Measurements from ENCODE around the gene MRPS16. TPM values are rescaled to one million over a fixed set of nuclear protein-coding genes. Genes with fewer than 3 reads are reported as not detected.
A peak's percentile ranks its signal among the peaks of the same experiment; 100 is the strongest.
"Not testable (repeated sequence)": the region's sequence is repeated elsewhere in the genome, so short reads cannot be mapped to it uniquely, and the experiment has no call there.

The MRPS16 gene
- total and polyA plus RNA-seq, 5 donors from 2014 or later, result 29.3 to 132 (median 112) TPM

- Mint-ChIP-seq H3K4me3 (no peak overlapping the region), H3K36me3 (no peaks in the 10 kb centered on the region), H3K4me1 (peaks cover 0 to 11% (median 1%) of the 10 kb centered on the region in 4 donors), H3K27me3 (peaks cover 19% of the 10 kb centered on the region), H3K9me3 (peaks cover 0 to 3% (median 0%) of the 10 kb centered on the region in 7 donors), H3K27ac (peak overlapping the region in 1 of 3 donors; percentile 63)
- DNase-seq, result peak in 2 of 3 donors; percentile 16 to 50
- Histone ChIP-seq H3K4me3 (ENCODE audit: low read depth, low read length) (no peak overlapping the region), H3K27ac (ENCODE audit: insufficient read depth, low read length, poor library complexity, severe bottlenecking) (no peak overlapping the region), H3K9me3 (ENCODE audit: control insufficient read depth in 2 of 2, low read length in 2 of 2) (no peaks in the 10 kb centered on the region), H3K36me3 (ENCODE audit: control insufficient read depth, insufficient read depth, low read length) (no peaks in the 10 kb centered on the region), H3K27me3 (ENCODE audit: control insufficient read depth, insufficient read depth, low read length) (no peaks in the 10 kb centered on the region), H3K4me1 (ENCODE audit: control insufficient read depth, insufficient read depth, low read length, poor library complexity, severe bottlenecking) (no peaks in the 10 kb centered on the region)
- no peak for ATAC-seq (ENCODE audit: low read depth in 2 of 2)
These were observed 11.4 kb upstream of the MRPS16 start for GRCh38 chr10:73263693-73264347.

- peaks cover 13% of the 10 kb centered on the region for H3K27me3 Mint-ChIP-seq
- no peaks in the 10 kb centered on the region for H3K36me3 Mint-ChIP-seq
- Histone ChIP-seq H3K27me3 (ENCODE audit: control insufficient read depth, insufficient read depth, low read length) (no peaks in the 10 kb centered on the region), H3K9me3 (ENCODE audit: control insufficient read depth in 2 of 2, low read length in 2 of 2) (no peaks in the 10 kb centered on the region), H3K4me1 (ENCODE audit: control insufficient read depth, insufficient read depth, low read length, poor library complexity, severe bottlenecking) (no peaks in the 10 kb centered on the region), H3K36me3 (ENCODE audit: control insufficient read depth, insufficient read depth, low read length) (no peaks in the 10 kb centered on the region), H3K27ac (ENCODE audit: insufficient read depth, low read length, poor library complexity, severe bottlenecking) (no peak overlapping the region), H3K4me3 (ENCODE audit: low read depth, low read length) (no peak overlapping the region)
- ATAC-seq (ENCODE audit: low read depth in 2 of 2) (no peak), DNase-seq (no peak)
- H3K27ac Mint-ChIP-seq, result no peak overlapping the region
- H3K9me3 Mint-ChIP-seq, result peaks cover 0 to 3% (median 0%) of the 10 kb centered on the region in 7 donors
- H3K4me1 Mint-ChIP-seq, result peaks cover 0 to 11% (median 1%) of the 10 kb centered on the region in 4 donors
- no peak overlapping the region for H3K4me3 Mint-ChIP-seq
These were observed 10.6 kb upstream of the MRPS16 start for GRCh38 chr10:73262880-73263555.

- Mint-ChIP-seq H3K9me3 (peaks cover 0 to 3% (median 0%) of the 10 kb centered on the region in 7 donors), H3K36me3 (no peaks in the 10 kb centered on the region), H3K4me3 (no peak overlapping the region), H3K27me3 (peaks cover 6% of the 10 kb centered on the region), H3K27ac (no peak overlapping the region), H3K4me1 (peaks cover 0 to 11% (median 1%) of the 10 kb centered on the region in 4 donors)
- no peak for ATAC-seq (ENCODE audit: low read depth in 2 of 2)
- DNase-seq, result no peak
- Histone ChIP-seq H3K9me3 (ENCODE audit: control insufficient read depth in 2 of 2, low read length in 2 of 2) (no peaks in the 10 kb centered on the region), H3K4me1 (ENCODE audit: control insufficient read depth, insufficient read depth, low read length, poor library complexity, severe bottlenecking) (no peaks in the 10 kb centered on the region), H3K36me3 (ENCODE audit: control insufficient read depth, insufficient read depth, low read length) (no peaks in the 10 kb centered on the region), H3K27me3 (ENCODE audit: control insufficient read depth, insufficient read depth, low read length) (no peaks in the 10 kb centered on the region), H3K4me3 (ENCODE audit: low read depth, low read length) (no peak overlapping the region), H3K27ac (ENCODE audit: insufficient read depth, low read length, poor library complexity, severe bottlenecking) (no peak overlapping the region)
These were observed 9.8 kb upstream of the MRPS16 start for GRCh38 chr10:73262105-73262730.

- Mint-ChIP-seq H3K27ac (no peak overlapping the region), H3K27me3 (peaks cover 6% of the 10 kb centered on the region), H3K9me3 (peaks cover 0 to 3% (median 0%) of the 10 kb centered on the region in 7 donors), H3K4me1 (peaks cover 0 to 11% (median 1%) of the 10 kb centered on the region in 4 donors), H3K4me3 (no peak overlapping the region), H3K36me3 (no peaks in the 10 kb centered on the region)
- H3K27me3 ChIP-seq (ENCODE audit: control insufficient read depth, insufficient read depth, low read length), result no peaks in the 10 kb centered on the region
- H3K4me3 ChIP-seq (ENCODE audit: low read depth, low read length), result no peak overlapping the region
- ATAC-seq (ENCODE audit: low read depth in 2 of 2) (no peak), DNase-seq (no peak)
- no peaks in the 10 kb centered on the region for H3K36me3 ChIP-seq (ENCODE audit: control insufficient read depth, insufficient read depth, low read length)
- H3K27ac ChIP-seq (ENCODE audit: insufficient read depth, low read length, poor library complexity, severe bottlenecking), result no peak overlapping the region
- no peaks in the 10 kb centered on the region for H3K4me1 ChIP-seq (ENCODE audit: control insufficient read depth, insufficient read depth, low read length, poor library complexity, severe bottlenecking)
- H3K9me3 ChIP-seq (ENCODE audit: control insufficient read depth in 2 of 2, low read length in 2 of 2), result no peaks in the 10 kb centered on the region
These were observed 9.0 kb upstream of the MRPS16 start for GRCh38 chr10:73261362-73261995.

- not testable (repeated sequence) for H3K4me1 Mint-ChIP-seq; H3K36me3 Mint-ChIP-seq; H3K27me3 Mint-ChIP-seq; H3K4me1 ChIP-seq (ENCODE audit: control insufficient read depth, insufficient read depth, low read length, poor library complexity, severe bottlenecking); H3K27me3 ChIP-seq (ENCODE audit: control insufficient read depth, insufficient read depth, low read length); DNase-seq; H3K9me3 Mint-ChIP-seq; H3K36me3 ChIP-seq (ENCODE audit: control insufficient read depth, insufficient read depth, low read length); H3K9me3 ChIP-seq (ENCODE audit: control insufficient read depth in 2 of 2, low read length in 2 of 2); H3K4me3 Mint-ChIP-seq; H3K27ac Mint-ChIP-seq; H3K27ac ChIP-seq (ENCODE audit: insufficient read depth, low read length, poor library complexity, severe bottlenecking); ATAC-seq (ENCODE audit: low read depth in 2 of 2); H3K4me3 ChIP-seq (ENCODE audit: low read depth, low read length)
These were observed 6.2 kb upstream of the MRPS16 start for GRCh38 chr10:73258612-73259011.

- H3K27me3 ChIP-seq (ENCODE audit: control insufficient read depth, insufficient read depth, low read length), result no peaks in the 10 kb centered on the region
- H3K9me3 Mint-ChIP-seq, result no peaks in the 10 kb centered on the region
- H3K4me3 Mint-ChIP-seq, result peak overlapping the region; percentile 96 to 98 (median 98)
- H3K4me3 ChIP-seq (ENCODE audit: low read depth, low read length), result peak overlapping the region; percentile 98
- no peak for ATAC-seq (ENCODE audit: low read depth in 2 of 2)
- H3K9me3 ChIP-seq (ENCODE audit: control insufficient read depth in 2 of 2, low read length in 2 of 2), result no peaks in the 10 kb centered on the region
- peaks cover 8% of the 10 kb centered on the region for H3K36me3 ChIP-seq (ENCODE audit: control insufficient read depth, insufficient read depth, low read length)
- peaks cover 17% of the 10 kb centered on the region for H3K36me3 Mint-ChIP-seq
- peak in 1 of 3 donors; percentile 33 for DNase-seq
- peaks cover 12 to 36% (median 24%) of the 10 kb centered on the region in 4 donors for H3K4me1 Mint-ChIP-seq
- peak overlapping the region; percentile 96 to 98 (median 96) for H3K27ac Mint-ChIP-seq
- peaks cover 24% of the 10 kb centered on the region for H3K4me1 ChIP-seq (ENCODE audit: control insufficient read depth, insufficient read depth, low read length, poor library complexity, severe bottlenecking)
- peak overlapping the region; percentile 81 for H3K27ac ChIP-seq (ENCODE audit: insufficient read depth, low read length, poor library complexity, severe bottlenecking)
- H3K27me3 Mint-ChIP-seq, result no peaks in the 10 kb centered on the region
These were observed 746 bp upstream of the MRPS16 start for GRCh38 chr10:73253225-73253555.

- Mint-ChIP-seq H3K27me3 (no peaks in the 10 kb centered on the region), H3K9me3 (no peaks in the 10 kb centered on the region), H3K36me3 (peaks cover 17% of the 10 kb centered on the region), H3K27ac (peak overlapping the region; percentile 96 to 98 (median 96)), H3K4me1 (peaks cover 15 to 50% (median 30%) of the 10 kb centered on the region in 4 donors), H3K4me3 (peak overlapping the region; percentile 96 to 98 (median 98))
- H3K27me3 ChIP-seq (ENCODE audit: control insufficient read depth, insufficient read depth, low read length), result no peaks in the 10 kb centered on the region
- DNase-seq (peak in 1 of 3 donors; percentile 6), ATAC-seq (ENCODE audit: low read depth in 2 of 2) (peak in 1 of 2 donors; percentile 37)
- peak overlapping the region; percentile 98 for H3K4me3 ChIP-seq (ENCODE audit: low read depth, low read length)
- H3K4me1 ChIP-seq (ENCODE audit: control insufficient read depth, insufficient read depth, low read length, poor library complexity, severe bottlenecking), result peaks cover 30% of the 10 kb centered on the region
- H3K36me3 ChIP-seq (ENCODE audit: control insufficient read depth, insufficient read depth, low read length), result peaks cover 8% of the 10 kb centered on the region
- H3K27ac ChIP-seq (ENCODE audit: insufficient read depth, low read length, poor library complexity, severe bottlenecking), result peak overlapping the region; percentile 81
- no peaks in the 10 kb centered on the region for H3K9me3 ChIP-seq (ENCODE audit: control insufficient read depth in 2 of 2, low read length in 2 of 2)
These were observed 580 bp downstream of the MRPS16 start for GRCh38 chr10:73251683-73252444.

Measured in CD4-positive, CD25-positive, alpha-beta regulatory T cell (primary cell).